ENCODE results near the gene KRTAP4-16.
"Not testable (repeated sequence)": the region's sequence is repeated elsewhere in the genome, so short reads cannot be mapped to it uniquely, and the experiment has no call there.

The KRTAP4-16 gene

DNA sequence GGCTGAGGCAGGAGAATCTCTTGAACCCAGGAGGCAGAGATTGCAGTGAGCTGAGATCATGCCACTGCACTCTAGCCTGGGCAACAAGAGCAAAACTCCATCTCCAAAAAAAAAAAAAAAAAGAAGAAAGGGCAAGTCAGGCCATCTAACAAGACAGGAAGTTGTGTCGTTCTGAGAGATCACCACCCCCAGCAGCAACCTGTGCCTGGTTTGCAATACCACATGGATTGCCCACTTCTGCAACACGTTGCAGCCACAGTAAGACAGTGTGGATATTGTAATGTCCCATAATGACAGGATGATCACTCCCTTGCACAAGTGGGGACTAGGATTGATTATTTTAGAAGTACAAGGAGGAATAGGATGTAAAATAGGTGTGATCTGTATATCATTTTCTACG lies 33.0 kb downstream of the KRTAP4-16 start:
- DNase-seq: no peak

GRCh38 chr17:41067281-41067680 lies 34.7 kb downstream of the KRTAP4-16 start:
- no peak for DNase-seq

GRCh38 chr17:41065829-41066624 lies 36.0 kb downstream of the KRTAP4-16 start, which contains the start of gene KRTAP2-4:
TSS of gene KRTAP2-4 (minus strand) at chr17:41065879. CDS start at chr17:41065845, 34 bp downstream.
- no peak for DNase-seq

DNA sequence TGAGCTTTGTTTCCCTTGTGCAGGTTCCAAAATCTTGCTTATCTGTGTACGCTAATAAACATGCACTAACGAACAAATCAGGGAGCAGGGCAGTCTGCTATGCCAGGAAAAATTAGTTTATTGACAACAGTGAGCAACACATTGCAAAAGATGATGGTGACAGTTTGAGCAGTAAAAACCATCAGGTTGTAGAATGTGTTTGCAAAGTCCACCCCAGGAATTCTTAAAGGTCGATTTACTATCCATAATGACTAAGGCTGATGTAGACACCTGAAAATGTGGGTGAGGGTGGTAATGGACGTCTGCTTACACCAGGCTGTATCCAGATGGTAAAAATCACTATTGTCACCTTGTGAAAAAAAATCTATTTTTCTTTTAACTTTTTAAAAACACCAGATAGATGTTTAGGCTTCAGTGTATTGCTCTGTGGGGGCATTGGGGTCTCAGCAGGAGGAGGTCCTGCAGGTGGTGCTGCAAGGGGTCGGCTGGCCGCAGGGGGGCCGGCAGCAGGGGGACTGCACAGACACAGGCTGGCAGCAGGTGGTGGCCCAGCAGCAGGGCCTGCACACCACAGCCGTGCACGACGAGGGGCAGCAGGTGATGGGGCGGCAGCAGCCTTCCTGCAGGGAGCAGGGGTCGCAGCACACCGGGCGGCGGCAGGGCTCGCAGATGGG lies 36.9 kb downstream of the KRTAP4-16 start:
- DNase-seq: not testable (repeated sequence)

- DNase-seq: no peak
Measured at GRCh38 chr17:41064301-41064700, 37.7 kb downstream of the KRTAP4-16 start.

- no peak for DNase-seq
Measured at GRCh38 chr17:41063449-41063848, 38.6 kb downstream of the KRTAP4-16 start.

DNA sequence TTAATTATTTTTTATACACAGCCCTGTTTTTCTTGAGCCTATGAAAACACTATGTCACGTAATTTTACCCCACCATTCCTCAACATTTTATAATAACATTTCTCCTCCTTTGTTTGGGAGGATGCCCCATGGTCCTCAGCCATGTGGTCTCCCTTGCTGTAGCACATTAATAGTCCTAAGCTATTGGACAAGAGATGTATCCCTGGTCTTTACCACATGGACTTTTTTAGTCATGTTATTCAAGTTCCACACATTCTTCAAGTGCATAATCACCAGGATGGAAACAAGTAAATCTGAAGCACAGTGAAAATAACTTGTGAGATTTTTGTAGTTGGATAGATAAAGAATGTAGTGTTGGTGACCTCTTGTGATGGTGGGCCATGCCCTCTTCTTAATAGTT lies 40.0 kb downstream of the KRTAP4-16 start:
- no peak for DNase-seq

DNA sequence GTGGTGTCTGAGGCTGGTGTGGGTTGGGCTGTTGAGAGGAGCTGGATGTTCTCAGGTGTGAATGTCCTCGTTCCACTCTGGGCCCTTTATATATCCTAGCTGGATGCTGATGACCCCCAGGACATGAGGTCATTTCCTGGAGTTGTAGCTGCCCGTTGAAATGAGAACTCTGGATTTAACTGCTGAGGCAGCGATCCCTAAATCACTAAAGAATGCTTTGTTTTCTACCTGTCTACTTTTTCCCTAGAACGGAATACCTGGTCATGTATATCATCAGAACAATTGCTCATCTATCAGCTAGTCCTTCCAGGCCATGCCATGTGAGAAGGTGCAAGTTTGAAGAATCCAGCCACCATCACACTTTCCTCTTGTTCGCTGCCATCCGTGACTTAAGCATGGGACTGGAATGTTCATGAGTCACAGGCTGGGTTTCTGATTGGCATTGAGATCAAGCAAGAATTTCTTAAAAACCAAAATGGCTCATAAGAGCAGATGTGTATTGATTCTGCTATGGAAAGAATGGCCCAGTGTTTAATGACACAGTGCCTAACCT lies 41.9 kb downstream of the KRTAP4-16 start, which contains the start of gene KRTAP2-3:
TSS of gene KRTAP2-3 (minus strand) at position 63 of the 553 bp plus-strand sequence. CDS start 64 bp downstream, outside the sequence.
- no peak for DNase-seq

DNA sequence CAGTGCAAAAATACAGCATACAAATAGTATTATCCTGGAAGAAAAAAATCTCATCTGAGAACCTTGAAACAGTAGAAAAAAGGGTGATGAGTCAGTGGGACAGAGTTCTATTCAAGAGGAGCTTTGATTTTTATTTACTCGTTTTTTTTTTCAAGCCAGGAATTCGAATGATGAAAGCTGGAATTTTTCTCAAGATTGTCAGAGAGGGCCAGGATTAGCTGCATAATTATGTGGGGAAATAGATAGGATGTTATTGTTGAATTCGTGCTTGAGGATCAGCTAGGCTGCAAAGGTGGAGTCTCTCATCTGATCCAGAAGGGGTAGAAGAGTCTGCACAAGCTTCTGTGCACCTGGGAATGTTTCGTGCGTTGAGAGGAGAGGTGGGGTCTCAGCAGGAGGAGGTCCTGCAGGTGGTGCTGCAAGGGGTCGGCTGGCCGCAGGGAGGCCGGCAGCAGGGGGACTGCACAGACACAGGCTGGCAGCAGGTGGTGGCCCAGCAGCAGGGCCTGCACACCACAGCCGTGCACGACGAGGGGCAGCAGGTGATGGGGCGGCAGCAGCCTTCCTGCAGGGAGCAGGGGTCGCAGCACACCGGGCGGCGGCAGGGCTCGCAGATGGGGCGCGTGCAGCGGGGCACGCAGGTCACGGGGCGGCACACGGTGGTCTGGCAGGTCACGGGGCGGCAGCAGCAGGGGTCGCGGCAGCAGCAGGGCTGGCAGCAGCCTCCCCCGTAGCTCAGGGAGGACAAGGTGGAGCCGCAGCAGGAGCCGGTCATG lies 42.5 kb downstream of the KRTAP4-16 start:
- not testable (repeated sequence) for DNase-seq

DNA sequence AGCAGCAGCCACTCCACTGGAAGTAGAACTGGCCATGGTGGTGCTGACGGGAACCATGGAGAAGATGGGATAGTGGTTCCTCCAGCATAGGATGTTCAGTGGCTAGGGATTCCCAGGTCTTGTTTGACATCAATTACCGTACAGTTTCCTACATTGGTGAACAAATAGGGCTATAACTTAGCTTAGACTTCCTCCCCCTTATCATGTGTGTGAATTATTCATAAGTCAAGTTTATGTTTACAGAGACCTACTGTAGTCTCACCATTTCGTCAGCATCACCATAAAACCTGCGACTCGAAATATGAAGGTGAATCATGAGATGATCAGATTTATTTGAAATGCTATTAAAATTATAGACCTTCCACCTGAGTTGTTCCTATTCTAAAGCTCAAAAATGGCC lies 43.3 kb downstream of the KRTAP4-16 start:
- no peak for DNase-seq

DNA sequence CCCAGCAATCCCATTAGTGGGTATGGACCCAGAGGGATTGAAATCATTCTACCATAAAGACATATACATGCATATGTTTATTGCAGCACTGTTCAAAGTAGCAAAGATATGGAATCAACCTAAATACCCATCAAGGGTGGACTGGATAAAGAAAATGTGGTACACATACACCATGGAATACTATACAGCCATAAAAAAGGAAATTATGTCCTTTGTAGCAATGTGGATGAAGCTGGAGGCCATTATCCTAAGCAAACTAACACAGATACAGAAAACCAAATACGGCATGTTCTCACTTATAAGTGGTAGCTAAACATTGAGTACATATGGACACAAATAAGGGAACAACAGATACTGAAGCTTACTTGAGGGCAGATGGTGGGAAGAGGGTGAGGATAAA lies 44.5 kb downstream of the KRTAP4-16 start:
- no peak for DNase-seq

GRCh38 chr17:41055130-41055529 lies 46.9 kb downstream of the KRTAP4-16 start, which contains the start of gene KRTAP2-2:
TSS of gene KRTAP2-2 (minus strand) at chr17:41055230. CDS start at chr17:41055211, 19 bp downstream.
- not testable (repeated sequence) for DNase-seq

GRCh38 chr17:41054556-41054955 lies 47.5 kb downstream of the KRTAP4-16 start:
- DNase-seq: not testable (repeated sequence)

DNA sequence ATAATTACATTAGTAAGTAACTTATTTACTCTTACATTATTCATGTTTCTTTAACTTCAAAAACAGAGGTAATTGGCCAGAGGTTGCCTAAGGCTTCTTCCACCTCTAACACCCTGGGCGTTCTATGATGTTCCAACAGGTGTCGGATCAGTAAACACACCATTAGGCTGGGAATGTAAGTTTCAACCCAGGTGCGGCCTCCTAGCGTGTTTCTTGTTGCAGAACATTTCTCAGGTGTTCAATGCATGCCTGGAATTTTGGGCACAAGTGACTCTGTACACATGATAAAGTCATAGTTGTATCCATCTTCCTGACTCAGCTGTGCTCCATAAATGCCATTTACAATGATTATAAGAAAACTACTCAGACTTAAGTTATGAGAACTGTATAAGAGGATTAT lies 48.0 kb downstream of the KRTAP4-16 start:
- no peak for DNase-seq

DNA sequence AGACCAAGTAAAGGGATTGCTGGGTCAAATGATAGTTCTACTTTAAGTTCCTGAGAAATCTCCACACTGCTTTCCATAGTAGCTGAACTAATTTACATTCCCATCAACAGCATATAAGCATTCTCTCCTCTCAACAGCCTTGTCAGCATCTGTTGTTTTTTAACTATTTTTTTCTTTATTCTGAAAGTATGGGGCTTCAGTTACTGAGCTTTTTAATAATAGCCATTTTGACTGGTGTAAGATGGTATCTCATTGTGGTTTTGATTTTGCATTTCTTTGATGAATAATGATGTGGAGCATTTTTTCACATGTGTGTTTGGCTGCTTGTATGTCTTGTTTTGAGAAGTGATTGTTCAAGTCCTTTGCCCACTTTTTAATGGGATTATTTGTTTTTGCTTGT lies 49.4 kb downstream of the KRTAP4-16 start:
- no peak for DNase-seq
